ENCODE measurements around the gene OR4D2.

GRCh38 chr17:58187675-58188074, 20.9 kb downstream of the OR4D2 start:
- TF ChIP-seq CTCF (IDR thresholded peaks at IDR 0.05; ENCODE audit: low read depth, low read length): no peak
- no peak for TF ChIP-seq EZH2phosphoT487 (IDR thresholded peaks at IDR 0.05; ENCODE audit: low read depth)
